Fibroblast of lung (primary cell): ENCODE measurements around the gene NIP7. TPM values are rescaled to one million over a fixed set of nuclear protein-coding genes. Genes with fewer than 3 reads are reported as not detected.

Experiments used
- DNase-seq, 2 donors: peaks; one replicate each; pipeline versions ENCODE4 v3.0.0 to v3.0.0-alpha.2; 2010; ENCODE audit warnings: low read depth in 2 of 2
- H2AFZ ChIP-seq: 2 replicates; pipeline ENCODE4 v1.5.1; 2012; ENCODE audit warnings: low read length, control low read depth, inconsistent platforms
- H3K27ac ChIP-seq: 2 replicates; pipeline ENCODE4 v1.5.1; 2011; ENCODE audit warnings: low read length, control low read depth; ENCODE audit not compliant: insufficient read depth
- H3K27me3 ChIP-seq: 2 replicates; pipeline ENCODE4 v1.5.1; 2011; ENCODE audit warnings: mild to moderate bottlenecking, low read length; ENCODE audit not compliant: control insufficient read depth, insufficient read depth
- H3K36me3 ChIP-seq: 2 replicates; pipeline ENCODE4 v1.5.1; 2011; ENCODE audit warnings: low read length; ENCODE audit not compliant: control insufficient read depth, insufficient read depth
- H3K4me1 ChIP-seq: 2 replicates; pipeline ENCODE4 v1.5.1; 2011; ENCODE audit warnings: low read length; ENCODE audit not compliant: control insufficient read depth, insufficient read depth; ENCODE audit errors: extremely low read depth
- H3K4me2 ChIP-seq: 2 replicates; pipeline ENCODE4 v1.5.1; 2011; ENCODE audit warnings: low read length, control low read depth; ENCODE audit not compliant: insufficient read depth; ENCODE audit errors: extremely low read depth
- H3K4me3 ChIP-seq, 4 experiments: fragments of 200-600 bp in 1 of 4; sonication (generic) in 1 of 4; replicated peaks in 1 of 4; 2 replicates each; pipeline ENCODE4 v1.5.1; 2011 to 2016; ENCODE audit warnings: low read length in 4 of 4, low read depth in 3 of 4, mild to moderate bottlenecking in 3 of 4, control low read depth in 2 of 4, inconsistent platforms in 1 of 4, mixed read lengths in 1 of 4; ENCODE audit not compliant: insufficient read depth in 1 of 4; ENCODE audit errors: control extremely low read depth in 1 of 4
- H3K79me2 ChIP-seq: 2 replicates; pipeline ENCODE4 v1.5.1; 2012; ENCODE audit warnings: mild to moderate bottlenecking, low read length, inconsistent platforms; ENCODE audit not compliant: control insufficient read depth, insufficient read depth
- H3K9ac ChIP-seq: 2 replicates; pipeline ENCODE4 v1.5.1; 2011; ENCODE audit warnings: mild to moderate bottlenecking, low read length, control low read depth; ENCODE audit not compliant: insufficient read depth
- H3K9me3 ChIP-seq: 2 replicates; pipeline ENCODE4 v1.5.1; 2012; ENCODE audit warnings: low read depth, low read length; ENCODE audit not compliant: control insufficient read depth, insufficient read depth
- H4K20me1 ChIP-seq: 2 replicates; pipeline ENCODE4 v1.5.1; 2011; ENCODE audit warnings: low read length; ENCODE audit not compliant: control insufficient read depth, insufficient read depth; ENCODE audit errors: extremely low read depth
- CTCF ChIP-seq, 2 donors: IDR thresholded peaks in 1 of 2; conservative IDR thresholded peaks in 1 of 2; 1 replicate in 1 of 2; 2 replicates in 1 of 2; pipeline ENCODE4 v1.5.1; 2011 to 2012; ENCODE audit warnings: low read length in 2 of 2, control low read depth in 1 of 2, inconsistent platforms in 1 of 2, low read depth in 1 of 2, mild to moderate bottlenecking in 1 of 2
- EZH2 ChIP-seq: IDR thresholded peaks from 2 replicates; pipeline ENCODE4 v1.5.1; 2012; ENCODE audit warnings: low read length, control low read depth, mild to moderate bottlenecking; ENCODE audit errors: missing control alignments
- polyA plus RNA-seq, 2 donors: library from polyadenylated mRNA; depleted of rRNA in 1 of 2; stranded (reverse) in 1 of 2; unstranded in 1 of 2; fragments of >200 nt; gene quantifications; 2 replicates each; pipeline ENCODE4 v1.2.1, GENCODE V29; 2011 to 2012; ENCODE audit warnings: missing spikeins in 1 of 2
- total RNA-seq: library from RNA; depleted of rRNA; stranded (reverse); fragments of >200 nt; gene quantifications from 2 replicates; pipeline ENCODE4 v1.2.1, GENCODE V29; 2014

The NIP7 gene
- total and polyA plus RNA-seq, 2 donors (not counting 1 experiment from before 2014, with no cell fraction given) = 13.3 to 20.0 TPM

GRCh38 chr16:69313469-69313868, 26.1 kb upstream of the NIP7 start:
- H3K9ac ChIP-seq = no peak overlapping the region
- H3K9me3 ChIP-seq = no peaks in the 10 kb centered on the region
- H3K4me1 ChIP-seq = no peaks in the 10 kb centered on the region
- TF ChIP-seq CTCF (conservative IDR thresholded peaks at IDR 0.05 in 1 of 2, IDR thresholded peaks at IDR 0.05 in 1 of 2; ENCODE audit: low read depth in 1 of 2, low read length in 2 of 2) (no peak), EZH2 (no peak)
- no peaks in the 10 kb centered on the region for H4K20me1 ChIP-seq
- no peak overlapping the region for H3K27ac ChIP-seq
- no peaks in the 10 kb centered on the region for H3K27me3 ChIP-seq
- DNase-seq = no peak
- peaks cover 16% of the 10 kb centered on the region for H3K36me3 ChIP-seq
- no peak overlapping the region for H3K4me2 ChIP-seq
- H3K4me3 ChIP-seq = no peak overlapping the region
- H2AFZ ChIP-seq = no peak overlapping the region
- peaks cover 37% of the 10 kb centered on the region for H3K79me2 ChIP-seq

- no peak overlapping the region for H3K27ac ChIP-seq
- TF ChIP-seq CTCF (conservative IDR thresholded peaks at IDR 0.05 in 1 of 2, IDR thresholded peaks at IDR 0.05 in 1 of 2; ENCODE audit: low read depth in 1 of 2, low read length in 2 of 2) (no peak), EZH2 (no peak)
- H3K4me2 ChIP-seq = no peak overlapping the region
- no peak for DNase-seq
- no peak overlapping the region for H3K4me3 ChIP-seq
- no peaks in the 10 kb centered on the region for H4K20me1 ChIP-seq
- peaks cover 37% of the 10 kb centered on the region for H3K79me2 ChIP-seq
- H3K4me1 ChIP-seq = no peaks in the 10 kb centered on the region
- H2AFZ ChIP-seq = no peak overlapping the region
- no peaks in the 10 kb centered on the region for H3K9me3 ChIP-seq
- no peaks in the 10 kb centered on the region for H3K27me3 ChIP-seq
- no peak overlapping the region for H3K9ac ChIP-seq
- H3K36me3 ChIP-seq = peaks cover 25% of the 10 kb centered on the region
These were observed 25.0 kb upstream of the NIP7 start for GRCh38 chr16:69314534-69314933.

- Histone ChIP-seq H3K36me3 (peaks cover 36% of the 10 kb centered on the region), H3K4me2 (no peak overlapping the region), H3K79me2 (peaks cover 37% of the 10 kb centered on the region), H3K9ac (no peak overlapping the region), H3K4me1 (no peaks in the 10 kb centered on the region), H4K20me1 (no peaks in the 10 kb centered on the region), H3K4me3 (no peak overlapping the region), H2AFZ (no peak overlapping the region), H3K27me3 (no peaks in the 10 kb centered on the region), H3K9me3 (no peaks in the 10 kb centered on the region), H3K27ac (no peak overlapping the region)
- peak in 1 of 2 donors; percentile 17 for DNase-seq
- TF ChIP-seq EZH2 = no peak
- no peak for TF ChIP-seq CTCF (conservative IDR thresholded peaks at IDR 0.05 in 1 of 2, IDR thresholded peaks at IDR 0.05 in 1 of 2; ENCODE audit: low read depth in 1 of 2, low read length in 2 of 2)
These were observed 23.9 kb upstream of the NIP7 start for GRCh38 chr16:69315486-69316311.
